B cell (primary cell): ENCODE measurements around the gene PDE11A.
A peak's percentile ranks its signal among the peaks of the same experiment; 100 is the strongest.

Experiments used
- CTCF ChIP-seq: fragments of 200-600 bp; IDR thresholded peaks from one replicate; pipeline ENCODE4 v1.8.0; 2022; ENCODE audit warnings: antibody characterized with exemption, mild to moderate bottlenecking
- EZH2 ChIP-seq: IDR thresholded peaks from 2 replicates; pipeline ENCODE4 v1.6.1; 2012; ENCODE audit warnings: borderline replicate concordance, low read depth, mild to moderate bottlenecking, moderate library complexity, low read length; ENCODE audit not compliant: insufficient read depth, poor library complexity, severe bottlenecking

GRCh38 chr2:177782613-177783012 lies 290.0 kb downstream of the PDE11A start:
- TF ChIP-seq CTCF (peak; percentile 11), EZH2 (no peak)
